GM12801 (cell line): Measurements from ENCODE around the gene FSTL4.

Experiments
- CTCF ChIP-seq: IDR thresholded peaks from one replicate; pipeline ENCODE4 v1.5.1; 2011; ENCODE audit warnings: control low read depth; ENCODE audit not compliant: insufficient read length; ENCODE audit errors: extremely low read depth

Gene FSTL4

GRCh38 chr5:133294380-133294779 lies 318.0 kb downstream of the FSTL4 start:
- TF ChIP-seq CTCF, result no peak

GRCh38 chr5:133293960-133294359 lies 318.4 kb downstream of the FSTL4 start:
- no peak for TF ChIP-seq CTCF

GRCh38 chr5:133292300-133292699 lies 320.0 kb downstream of the FSTL4 start:
- no peak for TF ChIP-seq CTCF

- no peak for TF ChIP-seq CTCF
Observed at GRCh38 chr5:133291524-133291923, 320.8 kb downstream of the FSTL4 start.

GRCh38 chr5:133290669-133291240 lies 321.6 kb downstream of the FSTL4 start:
- no peak for TF ChIP-seq CTCF

- TF ChIP-seq CTCF, result no peak
Observed at GRCh38 chr5:133289686-133290367, 322.5 kb downstream of the FSTL4 start.

GRCh38 chr5:133287500-133287899 lies 324.8 kb downstream of the FSTL4 start:
- TF ChIP-seq CTCF, result no peak
